Natural killer cell treated with Interleukin-12 subunit alpha and Interleukin-12 subunit beta and Interleukin-15 and Interleukin-18, amount 100 ng/mL, for 72 hours (primary cell): Measurements from ENCODE around the gene EHBP1L1. TPM values are rescaled to one million over a fixed set of nuclear protein-coding genes. Genes with fewer than 3 reads are reported as not detected.

Source experiments
- ATAC-seq, 2 donors: fragments of 150-1000 bp; cut with Tn5 transposase in 1 of 2; sonication (Bioruptor Pico), chemical (Tn5 transposase) in 1 of 2; 2 replicates each; pipeline ENCODE4 v1.10.0; 2021
- DNase-seq: peaks from one replicate; pipeline ENCODE4 v3.0.0; 2022; ENCODE audit warnings: low spot score
- H3K27ac Mint-ChIP-seq, 2 donors: 1 replicate in 1 of 2; 2 replicates in 1 of 2; pipeline ENCODE4 v1.8.0; 2022; ENCODE audit warnings: mixed read lengths in 2 of 2, mild to moderate bottlenecking in 1 of 2, moderate library complexity in 1 of 2
- H3K27me3 Mint-ChIP-seq, 2 donors: 1 replicate in 1 of 2; 2 replicates in 1 of 2; pipeline ENCODE4 v1.8.0; 2022; ENCODE audit warnings: mixed read lengths in 2 of 2
- H3K36me3 Mint-ChIP-seq: one replicate; pipeline ENCODE4 v1.8.0; 2022; ENCODE audit warnings: mixed read lengths
- H3K4me1 Mint-ChIP-seq, 2 donors: 1 replicate in 1 of 2; 2 replicates in 1 of 2; pipeline ENCODE4 v1.8.0; 2022; ENCODE audit warnings: low read depth in 2 of 2, mixed read lengths in 2 of 2, mild to moderate bottlenecking in 1 of 2
- H3K4me3 Mint-ChIP-seq: one replicate; pipeline ENCODE4 v1.8.0; 2022; ENCODE audit warnings: mixed read lengths
- H3K9me3 Mint-ChIP-seq: 2 replicates; pipeline ENCODE4 v1.8.0; 2022; ENCODE audit warnings: mixed read lengths
- total RNA-seq, 2 donors: library from RNA; stranded (reverse); gene quantifications; one replicate each; pipeline ENCODE4 v1.2.3, GENCODE V29; 2022

EHBP1L1 gene
- total RNA-seq, 2 donors from 2014 or later, result 156 to 188 TPM

DNA sequence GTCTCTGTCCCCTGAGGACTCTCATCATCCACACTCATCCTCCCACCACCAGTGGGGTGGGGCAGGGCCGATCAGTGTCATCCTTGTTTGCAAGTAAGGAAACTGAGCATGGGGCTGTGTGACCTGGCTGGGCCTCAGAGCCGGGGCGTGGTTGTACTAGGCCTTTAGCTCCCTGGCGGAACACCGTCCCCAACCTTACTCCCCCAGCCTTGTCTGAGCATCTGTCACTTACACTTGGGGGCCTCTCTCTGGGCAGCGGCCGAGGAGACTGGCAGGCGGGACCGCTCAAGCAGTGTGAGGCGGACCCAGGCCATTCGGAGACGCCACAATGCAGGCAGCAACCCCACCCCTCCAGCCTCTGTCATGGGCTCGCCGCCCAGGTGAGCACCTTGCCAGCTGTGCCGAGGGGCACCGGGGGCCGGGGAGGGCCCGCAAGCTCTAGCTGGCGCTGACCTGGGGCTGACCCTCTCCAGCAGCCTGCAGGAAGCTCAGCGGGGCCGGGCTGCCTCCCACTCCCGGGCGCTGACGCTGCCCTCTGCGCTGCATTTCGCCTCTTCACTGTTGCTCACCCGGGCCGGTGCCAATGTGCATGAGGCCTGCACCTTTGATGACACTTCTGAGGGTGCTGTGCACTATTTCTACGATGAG, 43.6 kb downstream of the EHBP1L1 start:
- Mint-ChIP-seq H3K4me3 (no peak overlapping the region), H3K27me3 (no peaks in the 10 kb centered on the region), H3K27ac (no peak overlapping the region), H3K4me1 (peaks cover 13 to 21% of the 10 kb centered on the region in 2 donors), H3K36me3 (peaks cover 6% of the 10 kb centered on the region), H3K9me3 (no peaks in the 10 kb centered on the region)
- DNase-seq, result no peak
- no peak for ATAC-seq

DNA sequence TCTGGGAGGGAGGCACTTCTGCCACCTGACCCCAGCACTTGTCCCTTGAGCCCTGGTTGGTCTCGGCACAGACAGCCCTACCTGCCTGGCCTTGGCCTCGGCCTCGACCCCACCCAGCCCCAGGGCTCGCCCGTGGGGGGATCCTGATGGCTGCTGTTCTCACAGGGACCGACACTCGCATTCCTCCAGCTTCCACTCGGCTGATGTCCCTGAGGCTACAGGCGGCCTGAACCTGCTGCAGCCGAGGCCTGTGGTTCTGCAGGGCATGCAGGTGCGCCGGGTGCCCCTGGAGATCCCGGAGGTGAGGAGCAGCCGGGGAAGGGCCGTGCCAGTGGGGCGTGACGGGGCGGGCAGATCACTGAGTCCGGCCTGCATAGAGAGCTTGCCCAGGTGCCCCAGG, 44.8 kb downstream of the EHBP1L1 start:
- Mint-ChIP-seq H3K9me3 (no peaks in the 10 kb centered on the region), H3K27ac (no peak overlapping the region), H3K27me3 (no peaks in the 10 kb centered on the region), H3K36me3 (peaks cover 6% of the 10 kb centered on the region), H3K4me3 (no peak overlapping the region), H3K4me1 (peaks cover 13 to 25% of the 10 kb centered on the region in 2 donors)
- no peak for DNase-seq
- ATAC-seq, result no peak

DNA sequence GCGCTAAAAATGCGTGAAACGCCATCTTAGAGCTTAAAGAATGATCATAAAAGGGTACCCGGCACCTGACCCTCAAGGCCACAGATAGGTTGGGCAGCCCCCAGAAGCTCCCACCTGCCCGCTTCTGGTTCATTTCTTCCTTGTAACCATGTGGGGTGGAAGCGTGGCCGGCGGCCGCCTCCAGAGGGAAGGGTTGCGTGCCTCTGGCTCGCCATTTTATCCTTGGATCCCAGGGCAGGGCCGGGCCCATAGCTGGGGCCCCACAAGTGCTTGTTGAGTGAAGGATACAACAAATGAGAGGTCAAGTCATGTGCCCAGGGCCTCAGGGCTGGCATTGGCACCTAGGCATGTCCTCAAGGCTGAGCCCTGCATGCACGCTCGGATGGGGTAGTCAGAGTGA, 45.6 kb downstream of the EHBP1L1 start:
- no peak overlapping the region for H3K27ac Mint-ChIP-seq
- DNase-seq, result no peak
- H3K4me3 Mint-ChIP-seq, result no peak overlapping the region
- ATAC-seq, result no peak
- no peaks in the 10 kb centered on the region for H3K9me3 Mint-ChIP-seq
- peaks cover 4% of the 10 kb centered on the region for H3K36me3 Mint-ChIP-seq
- H3K4me1 Mint-ChIP-seq, result peaks cover 9 to 27% of the 10 kb centered on the region in 2 donors
- H3K27me3 Mint-ChIP-seq, result no peaks in the 10 kb centered on the region

DNA sequence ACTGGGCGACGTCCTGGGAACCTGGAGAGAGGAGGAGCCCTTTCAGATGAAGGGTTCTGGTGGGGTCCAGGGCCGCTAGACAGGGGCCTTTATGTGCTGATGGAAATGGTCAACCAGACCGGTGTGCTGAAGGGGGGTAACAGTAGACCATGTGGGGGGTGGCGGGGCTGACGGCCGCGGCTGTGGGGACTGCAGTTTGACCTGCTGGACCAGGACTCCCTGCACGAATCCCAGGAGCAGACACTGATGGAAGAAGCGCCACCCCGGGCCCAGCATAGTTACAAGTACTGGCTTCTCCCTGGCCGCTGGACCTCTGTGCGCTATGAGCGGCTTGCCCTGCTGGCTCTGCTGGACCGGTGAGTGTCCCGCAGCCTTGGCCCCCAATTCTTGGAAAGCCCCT, 46.2 kb downstream of the EHBP1L1 start:
- peaks cover 3 to 22% of the 10 kb centered on the region in 2 donors for H3K4me1 Mint-ChIP-seq
- no peaks in the 10 kb centered on the region for H3K9me3 Mint-ChIP-seq
- H3K27me3 Mint-ChIP-seq, result no peaks in the 10 kb centered on the region
- H3K27ac Mint-ChIP-seq, result no peak overlapping the region
- ATAC-seq (no peak), DNase-seq (no peak)
- H3K36me3 Mint-ChIP-seq, result no peaks in the 10 kb centered on the region
- no peak overlapping the region for H3K4me3 Mint-ChIP-seq

DNA sequence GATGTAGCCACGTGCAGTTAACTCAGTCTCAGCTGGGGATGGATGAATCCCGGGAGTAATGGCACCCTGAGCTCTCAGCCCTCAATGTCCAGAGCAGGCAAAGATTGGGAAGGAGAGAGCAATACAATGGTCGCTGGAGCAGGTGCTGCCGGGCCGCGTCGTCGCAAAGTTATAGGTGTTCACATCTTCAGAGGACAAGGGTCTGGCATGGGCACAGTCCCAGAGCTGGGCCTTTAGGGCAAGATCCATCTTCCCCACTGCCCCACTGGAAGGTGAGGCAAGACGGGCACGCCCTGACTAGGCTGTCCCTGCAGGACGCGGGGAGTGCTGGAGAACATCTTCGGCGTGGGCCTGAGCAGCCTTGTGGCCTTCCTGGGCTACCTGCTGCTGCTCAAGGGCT, 47.3 kb downstream of the EHBP1L1 start:
- ATAC-seq, result no peak
- Mint-ChIP-seq H3K36me3 (no peaks in the 10 kb centered on the region), H3K4me1 (peaks cover 0 to 22% of the 10 kb centered on the region in 2 donors), H3K4me3 (no peak overlapping the region), H3K9me3 (no peaks in the 10 kb centered on the region), H3K27ac (no peak overlapping the region), H3K27me3 (no peaks in the 10 kb centered on the region)
- no peak for DNase-seq

DNA sequence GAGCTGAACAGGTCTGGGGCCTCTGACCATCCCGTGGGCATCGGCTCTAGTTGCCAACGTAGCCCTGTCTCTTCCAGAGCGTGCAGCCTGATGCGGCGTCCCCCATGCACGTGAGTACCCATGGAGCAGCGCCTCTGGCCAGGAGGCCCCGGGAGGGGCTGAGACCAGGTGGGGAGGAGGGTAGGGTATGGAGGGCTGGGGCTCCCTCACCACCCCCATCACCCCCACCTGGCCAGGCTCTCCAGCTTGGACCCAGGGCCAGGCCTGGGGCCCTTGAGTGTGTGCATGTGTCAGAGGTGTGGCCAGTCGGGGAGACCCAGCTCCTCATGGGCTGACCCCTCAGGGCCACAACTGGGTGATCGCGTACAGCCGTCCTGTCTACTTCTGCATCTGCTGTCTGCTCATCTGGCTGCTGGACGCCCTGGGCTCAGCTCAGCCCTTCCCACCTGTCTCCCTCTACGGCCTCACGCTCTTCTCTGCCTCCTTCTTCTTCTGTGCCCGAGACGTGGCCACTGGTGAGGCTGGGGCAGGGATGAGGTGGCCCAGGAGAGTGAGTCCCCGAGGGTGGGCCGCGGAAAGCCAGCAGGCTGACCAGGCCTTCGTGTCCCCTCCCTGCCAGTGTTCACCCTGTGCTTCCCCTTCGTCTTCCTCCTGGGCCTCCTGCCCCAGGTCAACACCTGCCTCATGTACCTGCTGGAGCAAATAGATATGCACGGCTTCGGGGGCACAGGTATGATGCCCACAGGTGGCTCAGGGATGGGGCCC, 48.2 kb downstream of the EHBP1L1 start:
- Mint-ChIP-seq H3K27me3 (no peaks in the 10 kb centered on the region), H3K36me3 (no peaks in the 10 kb centered on the region), H3K9me3 (no peaks in the 10 kb centered on the region), H3K4me1 (peaks cover 0 to 22% of the 10 kb centered on the region in 2 donors), H3K4me3 (no peak overlapping the region), H3K27ac (no peak overlapping the region)
- ATAC-seq, result no peak
- no peak for DNase-seq

DNA sequence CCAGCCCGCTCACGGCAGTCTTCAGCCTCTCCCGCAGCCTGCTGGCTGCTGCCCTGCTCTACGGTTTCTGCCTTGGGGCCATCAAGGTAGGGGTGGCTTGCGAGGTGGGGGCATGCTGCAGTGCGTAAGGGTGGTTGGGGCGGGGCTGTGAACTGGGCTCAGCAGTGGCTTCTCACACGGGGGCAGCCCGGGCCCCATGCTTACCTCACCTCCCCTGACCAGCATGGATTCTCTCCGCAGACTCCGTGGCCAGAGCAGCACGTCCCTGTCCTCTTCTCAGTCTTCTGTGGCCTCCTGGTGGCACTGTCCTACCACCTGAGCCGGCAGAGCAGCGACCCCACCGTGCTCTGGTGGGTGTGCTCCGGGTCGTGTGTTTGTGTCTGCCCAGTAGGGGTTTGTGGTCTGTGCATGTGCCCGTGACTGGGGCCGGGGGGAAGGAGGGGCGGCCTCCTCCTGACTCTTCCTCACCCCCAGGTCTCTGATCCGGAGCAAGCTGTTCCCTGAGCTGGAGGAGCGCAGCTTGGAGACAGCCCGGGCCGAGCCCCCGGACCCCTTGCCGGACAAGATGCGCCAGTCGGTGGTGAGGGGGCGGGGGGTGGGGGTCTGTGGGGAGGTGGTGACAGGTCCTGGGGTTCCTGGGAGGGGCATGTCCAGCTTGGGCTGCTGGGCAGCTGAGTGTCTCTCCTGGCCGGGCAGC, 49.2 kb downstream of the EHBP1L1 start:
- H3K27me3 Mint-ChIP-seq, result no peaks in the 10 kb centered on the region
- DNase-seq, result no peak
- peak in 1 of 2 donors; percentile 10 for ATAC-seq
- H3K4me3 Mint-ChIP-seq, result no peak overlapping the region
- no peaks in the 10 kb centered on the region for H3K36me3 Mint-ChIP-seq
- H3K4me1 Mint-ChIP-seq, result peaks cover 0 to 18% of the 10 kb centered on the region in 2 donors
- H3K27ac Mint-ChIP-seq, result no peak overlapping the region
- H3K9me3 Mint-ChIP-seq, result no peaks in the 10 kb centered on the region

DNA sequence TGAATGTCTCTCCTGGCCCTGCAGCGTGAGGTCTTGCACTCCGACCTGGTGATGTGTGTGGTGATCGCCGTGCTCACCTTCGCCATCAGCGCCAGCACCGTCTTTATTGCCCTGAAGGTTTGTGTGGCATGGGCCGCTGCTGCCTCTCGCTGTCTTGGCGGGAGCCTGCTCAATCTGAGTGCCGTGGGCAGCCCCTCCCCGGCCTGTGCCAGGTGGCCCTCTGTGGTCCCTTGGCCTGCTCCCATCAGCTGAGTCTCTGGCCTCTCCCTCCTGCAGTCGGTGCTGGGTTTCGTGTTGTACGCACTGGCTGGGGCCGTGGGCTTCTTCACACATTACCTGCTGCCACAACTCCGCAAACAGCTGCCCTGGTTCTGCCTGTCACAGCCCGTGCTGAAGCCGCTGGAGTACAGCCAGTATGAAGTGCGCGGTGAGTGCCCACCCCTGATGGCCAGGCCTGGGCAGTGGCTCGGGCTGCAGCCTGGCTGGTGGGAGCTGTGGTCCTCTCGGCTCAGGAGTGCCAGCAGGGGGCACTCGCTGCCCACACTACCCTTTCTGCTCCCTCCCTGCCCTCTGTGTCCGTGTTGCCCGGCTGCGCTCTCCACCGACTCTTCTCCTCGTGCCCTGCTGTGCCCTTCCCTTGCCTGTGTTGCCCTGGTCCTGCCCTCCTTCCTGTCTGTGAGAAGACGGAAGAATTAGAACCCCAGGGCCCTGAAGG, 49.9 kb downstream of the EHBP1L1 start:
- no peaks in the 10 kb centered on the region for H3K27me3 Mint-ChIP-seq
- DNase-seq (peak; percentile 79), ATAC-seq (peak; percentile 71 to 82)
- H3K4me1 Mint-ChIP-seq, result peaks cover 0 to 18% of the 10 kb centered on the region in 2 donors
- no peak overlapping the region for H3K27ac Mint-ChIP-seq
- no peak overlapping the region for H3K4me3 Mint-ChIP-seq
- no peaks in the 10 kb centered on the region for H3K36me3 Mint-ChIP-seq
- H3K9me3 Mint-ChIP-seq, result no peaks in the 10 kb centered on the region

DNA sequence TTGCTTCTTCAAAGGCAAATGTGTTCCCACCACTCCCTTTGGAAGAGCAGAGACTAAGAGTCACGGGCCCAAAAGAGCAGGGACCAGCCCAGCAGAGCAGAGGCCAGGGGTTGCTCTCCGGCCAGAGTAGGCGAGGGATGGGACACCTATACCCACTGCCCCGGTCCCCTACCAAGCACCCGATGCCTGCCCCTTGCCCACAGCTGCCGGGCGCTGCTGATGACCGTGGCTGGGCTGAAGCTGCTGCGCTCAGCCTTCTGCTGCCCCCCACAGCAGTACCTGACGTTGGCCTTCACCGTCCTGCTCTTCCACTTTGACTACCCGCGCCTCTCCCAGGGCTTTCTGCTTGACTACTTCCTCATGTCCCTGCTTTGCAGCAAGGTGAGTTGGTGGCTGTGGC, 51.3 kb downstream of the EHBP1L1 start:
- Mint-ChIP-seq H3K4me1 (peaks cover 0 to 12% of the 10 kb centered on the region in 2 donors), H3K27me3 (no peaks in the 10 kb centered on the region), H3K36me3 (no peaks in the 10 kb centered on the region), H3K9me3 (no peaks in the 10 kb centered on the region), H3K27ac (no peak overlapping the region), H3K4me3 (no peak overlapping the region)
- no peak for ATAC-seq
- DNase-seq, result no peak

DNA sequence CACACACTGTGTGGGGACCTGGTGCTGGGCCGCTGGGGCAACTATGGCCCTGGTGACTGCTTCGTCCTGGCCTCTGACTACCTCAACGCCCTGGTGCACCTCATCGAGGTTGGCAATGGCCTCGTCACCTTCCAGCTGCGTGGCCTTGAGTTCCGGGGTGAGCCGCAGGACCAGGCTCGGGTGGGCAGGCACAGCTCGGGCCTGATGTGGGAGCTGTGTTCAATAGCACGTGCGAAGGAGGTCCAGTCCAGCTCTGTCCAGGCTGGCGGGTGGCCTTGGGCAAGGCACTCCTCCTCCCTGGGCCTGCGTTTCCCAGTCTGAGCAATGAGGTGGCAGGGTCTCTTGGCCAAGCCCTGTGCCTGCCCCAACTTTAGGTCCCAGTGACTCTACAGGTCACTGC, 53.7 kb downstream of the EHBP1L1 start:
- Mint-ChIP-seq H3K27ac (no peak overlapping the region), H3K4me3 (no peak overlapping the region), H3K27me3 (no peaks in the 10 kb centered on the region), H3K36me3 (no peaks in the 10 kb centered on the region), H3K4me1 (peaks cover 11 to 21% of the 10 kb centered on the region in 2 donors), H3K9me3 (no peaks in the 10 kb centered on the region)
- DNase-seq, result no peak
- no peak for ATAC-seq

DNA sequence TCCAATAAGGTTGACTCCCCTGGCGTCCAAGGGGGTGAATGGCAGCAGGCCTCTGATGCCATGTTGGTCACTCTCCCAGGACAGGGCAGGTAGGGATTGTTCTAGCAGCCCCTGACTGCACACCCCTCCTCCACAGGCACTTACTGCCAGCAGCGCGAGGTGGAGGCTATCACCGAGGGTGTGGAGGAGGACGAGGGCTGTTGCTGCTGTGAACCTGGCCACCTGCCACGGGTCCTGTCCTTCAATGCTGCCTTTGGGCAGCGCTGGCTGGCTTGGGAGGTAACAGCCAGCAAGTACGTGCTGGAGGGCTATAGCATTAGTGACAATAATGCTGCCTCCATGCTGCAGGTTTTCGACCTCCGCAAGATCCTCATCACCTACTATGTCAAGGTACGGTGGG, 54.4 kb downstream of the EHBP1L1 start:
- Mint-ChIP-seq H3K27me3 (no peaks in the 10 kb centered on the region), H3K27ac (no peak overlapping the region), H3K4me3 (no peak overlapping the region), H3K4me1 (peaks cover 11 to 23% of the 10 kb centered on the region in 2 donors), H3K9me3 (no peaks in the 10 kb centered on the region), H3K36me3 (no peaks in the 10 kb centered on the region)
- ATAC-seq, result no peak
- DNase-seq, result no peak

DNA sequence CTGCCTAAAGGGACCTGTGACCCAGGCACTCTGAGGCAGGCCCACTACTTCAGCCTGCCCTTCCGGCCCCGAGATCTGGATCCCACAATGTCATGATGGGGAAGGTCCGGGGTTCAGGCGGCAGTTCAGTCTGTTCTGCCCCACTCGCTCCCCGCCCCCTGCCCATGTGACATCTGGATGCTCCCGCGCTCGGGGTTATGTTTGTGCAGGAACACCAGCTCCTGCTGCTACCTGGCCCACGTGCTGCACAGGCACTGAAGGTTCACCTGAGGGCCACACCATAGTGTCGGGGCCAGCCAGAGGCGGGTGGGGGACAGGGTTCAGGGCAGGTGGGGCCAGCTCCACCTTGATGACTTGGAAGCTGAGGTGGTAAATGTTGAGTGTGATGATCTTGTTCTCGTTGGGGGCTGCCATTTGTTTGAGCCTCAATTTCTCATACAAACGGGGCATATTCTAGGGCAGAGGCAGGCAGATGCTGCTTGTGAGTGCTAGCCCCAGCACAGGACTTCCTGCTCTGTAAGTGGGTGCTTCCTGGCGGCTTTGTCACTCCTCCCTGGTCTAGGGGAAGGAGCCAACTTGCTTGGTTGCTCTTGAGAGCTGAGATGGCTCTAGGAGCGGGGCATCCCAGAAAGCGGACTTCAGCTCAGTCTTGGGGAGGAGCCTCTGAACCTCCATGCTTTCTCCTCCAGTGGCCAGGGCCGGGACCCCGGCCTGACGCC, 57.7 kb downstream of the EHBP1L1 start:
- no peaks in the 10 kb centered on the region for H3K36me3 Mint-ChIP-seq

DNA sequence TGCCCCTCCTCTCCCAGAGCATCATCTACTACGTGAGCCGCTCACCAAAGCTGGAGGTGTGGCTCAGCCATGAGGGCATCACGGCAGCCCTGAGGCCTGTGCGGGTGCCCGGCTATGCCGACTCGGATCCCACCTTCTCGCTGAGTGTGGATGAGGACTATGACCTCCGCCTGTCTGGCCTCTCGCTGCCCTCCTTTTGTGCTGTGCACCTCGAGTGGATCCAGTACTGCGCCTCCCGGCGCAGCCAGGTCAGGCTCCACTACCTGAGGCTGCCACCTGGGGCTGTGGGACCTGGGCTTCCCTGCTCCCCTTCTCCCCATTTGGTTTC, 58.2 kb downstream of the EHBP1L1 start:
- H3K27me3 Mint-ChIP-seq, result no peaks in the 10 kb centered on the region
- DNase-seq, result no peak
- ATAC-seq, result no peak
- peaks cover 30 to 36% of the 10 kb centered on the region in 2 donors for H3K4me1 Mint-ChIP-seq
- no peaks in the 10 kb centered on the region for H3K9me3 Mint-ChIP-seq
- peak overlapping the region; percentile 60 for H3K4me3 Mint-ChIP-seq
- H3K27ac Mint-ChIP-seq, result peak overlapping the region; percentile 75 to 95
- H3K36me3 Mint-ChIP-seq, result no peaks in the 10 kb centered on the region

More for the DNA sequence above, 57.7 kb downstream of the EHBP1L1 start:
- peaks cover 24 to 31% of the 10 kb centered on the region in 2 donors for H3K4me1 Mint-ChIP-seq
- peak overlapping the region; percentile 75 to 95 for H3K27ac Mint-ChIP-seq
- H3K9me3 Mint-ChIP-seq, result no peaks in the 10 kb centered on the region
- H3K27me3 Mint-ChIP-seq, result no peaks in the 10 kb centered on the region
- peak overlapping the region; percentile 60 for H3K4me3 Mint-ChIP-seq
- DNase-seq (no peak), ATAC-seq (no peak)
